HG03571 (cell line): ENCODE results near the gene KYAT1.
"Not testable (repeated sequence)": the region's sequence is repeated elsewhere in the genome, so short reads cannot be mapped to it uniquely, and the experiment has no call there.

Experiments
- ATAC-seq: cut with Tn5 transposase; IDR thresholded peaks from one replicate; pipeline ENCODE4 v1.9.1; 2021; ENCODE audit not compliant: unreplicated experiment

KYAT1 gene

GRCh38 chr9:128886211-128886891 lies 4.6 kb upstream of the KYAT1 start:
- no peak for ATAC-seq

GRCh38 chr9:128885798-128886197 lies 4.0 kb upstream of the KYAT1 start:
- no peak for ATAC-seq

- no peak for ATAC-seq
Measured at GRCh38 chr9:128885376-128885775, 3.6 kb upstream of the KYAT1 start.

- ATAC-seq, result no peak
Measured at GRCh38 chr9:128884164-128884563, 2.4 kb upstream of the KYAT1 start.

- no peak for ATAC-seq
Measured at GRCh38 chr9:128882677-128883603, 1.2 kb upstream of the KYAT1 start.

GRCh38 chr9:128877852-128878251 lies 3.9 kb downstream of the KYAT1 start:
- ATAC-seq, result no peak

GRCh38 chr9:128870941-128871265 lies 10.8 kb downstream of the KYAT1 start:
- ATAC-seq, result not testable (repeated sequence)

- ATAC-seq, result no peak
Measured at GRCh38 chr9:128870128-128870940, 11.4 kb downstream of the KYAT1 start.

- no peak for ATAC-seq
Measured at GRCh38 chr9:128863647-128864046, 18.1 kb downstream of the KYAT1 start.

GRCh38 chr9:128862401-128862851 lies 19.3 kb downstream of the KYAT1 start:
- no peak for ATAC-seq

- no peak for ATAC-seq
Measured at GRCh38 chr9:128861501-128861900, 20.2 kb downstream of the KYAT1 start.

- ATAC-seq, result no peak
Measured at GRCh38 chr9:128860937-128861336, 20.8 kb downstream of the KYAT1 start.

- ATAC-seq, result not testable (repeated sequence)
Measured at GRCh38 chr9:128858476-128858875, 23.3 kb downstream of the KYAT1 start.

GRCh38 chr9:128854454-128854853 lies 27.3 kb downstream of the KYAT1 start:
- ATAC-seq, result not testable (repeated sequence)

GRCh38 chr9:128852646-128853045 lies 29.1 kb downstream of the KYAT1 start:
- ATAC-seq, result not testable (repeated sequence)

- ATAC-seq, result not testable (repeated sequence)
Measured at GRCh38 chr9:128851779-128852600, 29.8 kb downstream of the KYAT1 start.

- ATAC-seq, result not testable (repeated sequence)
Measured at GRCh38 chr9:128851024-128851423, 30.7 kb downstream of the KYAT1 start.

- ATAC-seq, result no peak
Measured at GRCh38 chr9:128847803-128848202, 33.9 kb downstream of the KYAT1 start.

GRCh38 chr9:128846680-128847030 lies 35.1 kb downstream of the KYAT1 start:
- no peak for ATAC-seq

- no peak for ATAC-seq
Measured at GRCh38 chr9:128845186-128845931, 36.4 kb downstream of the KYAT1 start.
